Right lobe of liver (tissue), 6 donors: ENCODE results near the gene GNAQ. TPM values are rescaled to one million over a fixed set of nuclear protein-coding genes. Genes with fewer than 3 reads are reported as not detected.

Source experiments
- ATAC-seq, 4 donors: fragments of 200-7000 bp; cut with Tn5 transposase; one replicate each; pipeline ENCODE4 v1.9.1; 2020; ENCODE audit warnings: mild to moderate bottlenecking in 4 of 4, moderate library complexity in 4 of 4
- DNase-seq, 3 donors: peaks; one replicate each; pipeline ENCODE4 v3.0.0-alpha.2; 2020
- H3K27ac ChIP-seq, 3 donors: fragments of 200-600 bp; one replicate each; pipeline ENCODE4 v1.8.0; 2022
- H3K27me3 ChIP-seq, 2 donors: fragments of 200-600 bp; one replicate each; pipeline ENCODE4 v1.8.0; 2022
- H3K36me3 ChIP-seq, 4 donors: fragments of 200-600 bp; sonication (generic) in 1 of 4; one replicate each; pipeline versions ENCODE4 v1.5.1 to v1.8.0; 2017 to 2022; ENCODE audit warnings: control low read depth in 1 of 4
- H3K4me1 ChIP-seq, 4 donors: fragments of 200-600 bp; sonication (generic) in 1 of 4; one replicate each; pipeline versions ENCODE4 v1.5.1 to v1.8.0; 2017 to 2022; ENCODE audit warnings: control low read depth in 1 of 4
- H3K4me3 ChIP-seq, 3 donors: fragments of 200-600 bp; one replicate each; pipeline ENCODE4 v1.8.0; 2022
- H3K9me3 ChIP-seq, 4 donors: fragments of 200-600 bp; sonication (generic) in 1 of 4; one replicate each; pipeline versions ENCODE4 v1.5.1 to v1.8.0; 2017 to 2022; ENCODE audit warnings: control low read depth in 1 of 4
- POLR2A ChIP-seq: fragments of 450-650 bp; IDR thresholded peaks from one replicate; pipeline ENCODE4 v1.6.1; 2017; ENCODE audit warnings: antibody characterized with exemption, mild to moderate bottlenecking
- WGBS: methylation state at CpG from one replicate; pipeline ENCODE4 v1.1.6; 2018; ENCODE audit warnings: low coverage, low lambda C conversion rate; ENCODE audit not compliant: insufficient coverage; ENCODE audit errors: missing lambda C conversion rate; 5-methylcytosine and 5-hydroxymethylcytosine counted together
- intact Hi-C, 2 donors: fragments of 100-400 bp; cut with DNase I; formaldehyde crosslinking; loops; one replicate each; pipeline versions ENCODE4 v1.11.2 to v1.14.1; 2022
- total RNA-seq, 6 experiments: library from RNA; depleted of rRNA in 2 of 6; stranded (reverse); fragments of >200 nt in 2 of 6; fragmentation: NEBNext Ultra II Directional in 3 of 6; extraction: Animal tissue kit (Norgen Biotek cat#: 25700) in 3 of 6; gene quantifications; one replicate each; pipeline versions ENCODE4 v1.1.0 to v1.2.4, GENCODE V29; 2016 to 2023
- TF ChIP-seq, protein P1 (sequence below), 4 donors: fragments of 200-600 bp in 3 of 4; fragments of 450-650 bp in 1 of 4; IDR thresholded peaks; one replicate each; pipeline versions ENCODE4 v1.5.1 to v1.8.0; 2016 to 2022; ENCODE audit warnings: antibody characterized with exemption in 4 of 4, mild to moderate bottlenecking in 2 of 4
- donor health status: DM: no; HTN: yes; CAD: no.
- donor health status: DM: no; HTN: no; CAD: no.
- donor health status: DM: no; HTN: no; CAD: no.
- donor health status: DM: no; HTN: yes; CAD: no.
- donor health status: DM: no; HTN: yes; CAD: no.

The GNAQ gene
- total RNA-seq, 6 experiments from 2014 or later, result 15.8 to 28.7 (median 21.6) TPM

DNA sequence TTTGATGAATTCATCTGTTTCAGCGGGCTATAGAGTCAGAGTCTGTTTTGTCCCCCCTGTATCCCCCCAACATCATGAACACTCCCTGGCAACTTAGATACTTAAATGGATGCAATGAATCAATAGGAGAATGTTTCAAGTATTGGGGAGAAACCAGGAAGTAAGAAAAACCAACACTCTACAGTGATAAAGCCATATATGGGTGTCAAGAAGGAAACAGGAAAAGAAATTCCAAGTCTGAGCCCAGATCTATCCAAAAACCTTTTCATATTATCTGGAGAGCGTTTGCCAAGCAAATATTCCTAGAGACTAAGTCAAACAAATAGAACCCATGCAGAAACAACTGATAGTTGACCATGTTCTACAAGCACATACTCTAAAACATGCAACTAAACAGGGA is 2.3 kb upstream of the GNAQ start:
- WGBS, result 55% methylated on average over 2 of the region's 2 CpGs
- no peak overlapping the region for H3K4me3 ChIP-seq
- H3K9me3 ChIP-seq, result no peaks in the 10 kb centered on the region
- no peaks in the 10 kb centered on the region for H3K27me3 ChIP-seq
- no peak for ATAC-seq
- peaks cover 0 to 17% (median 6%) of the 10 kb centered on the region in 4 donors for H3K4me1 ChIP-seq
- no peak overlapping the region for H3K27ac ChIP-seq
- H3K36me3 ChIP-seq, result no peaks in the 10 kb centered on the region
- no peak for DNase-seq
- intact Hi-C loops, result loop anchor here in 1 of 2 donors (10.0 kb wide), 1 partner anchor 49 kb away; no protein-coding TSS in a partner anchor
- TF ChIP-seq, protein P1, sequence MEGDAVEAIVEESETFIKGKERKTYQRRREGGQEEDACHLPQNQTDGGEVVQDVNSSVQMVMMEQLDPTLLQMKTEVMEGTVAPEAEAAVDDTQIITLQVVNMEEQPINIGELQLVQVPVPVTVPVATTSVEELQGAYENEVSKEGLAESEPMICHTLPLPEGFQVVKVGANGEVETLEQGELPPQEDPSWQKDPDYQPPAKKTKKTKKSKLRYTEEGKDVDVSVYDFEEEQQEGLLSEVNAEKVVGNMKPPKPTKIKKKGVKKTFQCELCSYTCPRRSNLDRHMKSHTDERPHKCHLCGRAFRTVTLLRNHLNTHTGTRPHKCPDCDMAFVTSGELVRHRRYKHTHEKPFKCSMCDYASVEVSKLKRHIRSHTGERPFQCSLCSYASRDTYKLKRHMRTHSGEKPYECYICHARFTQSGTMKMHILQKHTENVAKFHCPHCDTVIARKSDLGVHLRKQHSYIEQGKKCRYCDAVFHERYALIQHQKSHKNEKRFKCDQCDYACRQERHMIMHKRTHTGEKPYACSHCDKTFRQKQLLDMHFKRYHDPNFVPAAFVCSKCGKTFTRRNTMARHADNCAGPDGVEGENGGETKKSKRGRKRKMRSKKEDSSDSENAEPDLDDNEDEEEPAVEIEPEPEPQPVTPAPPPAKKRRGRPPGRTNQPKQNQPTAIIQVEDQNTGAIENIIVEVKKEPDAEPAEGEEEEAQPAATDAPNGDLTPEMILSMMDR (IDR thresholded peaks at IDR 0.05), result no peak
- TF ChIP-seq POLR2A, result no peak

GRCh38 chr9:78032730-78033457 is 1.3 kb upstream of the GNAQ start:
- no peaks in the 10 kb centered on the region for H3K9me3 ChIP-seq
- no peaks in the 10 kb centered on the region for H3K27me3 ChIP-seq
- H3K36me3 ChIP-seq, result no peaks in the 10 kb centered on the region
- no peak for TF ChIP-seq POLR2A
- TF ChIP-seq, protein P1 (IDR thresholded peaks at IDR 0.05), result no peak
- DNase-seq (no peak), ATAC-seq (no peak)
- intact Hi-C loops, result loop anchor here in 1 of 2 donors (10.0 kb wide), 1 partner anchor 48 kb away; no protein-coding TSS in a partner anchor
- WGBS, result 32% methylated on average over 14 of the region's 14 CpGs
- peaks cover 0 to 20% (median 9%) of the 10 kb centered on the region in 4 donors for H3K4me1 ChIP-seq
- H3K27ac ChIP-seq, result peak overlapping the region; percentile 85 to 98 (median 85)
- H3K4me3 ChIP-seq, result peak overlapping the region; percentile 46 to 72 (median 64)

DNA sequence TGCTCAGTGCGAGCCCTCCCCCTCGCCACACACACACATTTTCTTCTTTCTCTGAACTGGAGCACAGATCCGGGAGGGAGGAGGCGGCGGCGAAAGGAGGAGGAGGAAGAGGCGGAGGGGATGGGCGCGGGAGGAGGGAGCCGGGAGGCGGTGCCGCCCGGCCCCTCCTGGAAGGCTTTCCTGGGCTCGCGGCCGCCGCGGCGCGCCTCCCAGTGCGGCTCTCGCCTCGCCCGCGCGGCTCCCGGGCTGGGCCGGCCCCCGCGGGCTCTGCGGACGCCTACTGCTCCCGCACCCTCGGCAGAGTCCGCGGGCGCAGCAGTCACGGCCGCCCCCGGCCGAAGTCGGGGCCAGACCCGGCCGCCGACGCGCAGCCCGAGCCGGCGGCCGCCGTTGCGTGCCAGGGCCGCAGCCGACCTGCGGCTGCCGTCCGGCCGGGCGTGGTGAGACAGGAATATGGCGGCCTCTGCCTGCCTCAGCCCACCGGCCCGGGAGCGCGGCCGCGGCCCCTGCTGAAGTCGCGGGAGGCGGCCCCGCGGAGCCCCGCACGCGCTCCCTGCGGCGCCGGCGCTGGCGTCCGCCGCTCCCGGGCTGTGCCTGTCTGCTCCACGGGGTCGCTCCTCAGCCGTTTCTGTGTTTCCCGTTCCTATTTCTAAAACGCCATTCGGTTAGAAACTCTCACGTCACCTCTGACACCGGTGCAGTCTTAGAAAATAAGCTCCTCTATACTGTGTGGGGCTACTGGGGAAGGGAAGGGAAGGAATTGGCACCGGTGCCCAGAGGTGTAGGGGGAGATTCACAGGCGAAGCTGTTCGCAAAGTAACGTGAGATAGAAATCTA is 500 bp upstream of the GNAQ start:
- peak; percentile 97 for TF ChIP-seq POLR2A
- TF ChIP-seq, protein P1 (IDR thresholded peaks at IDR 0.05), result peak in 1 of 4 donors; percentile 4
- Histone ChIP-seq H3K9me3 (no peaks in the 10 kb centered on the region), H3K27ac (peak overlapping the region; percentile 85 to 98 (median 85)), H3K27me3 (no peaks in the 10 kb centered on the region), H3K4me1 (peaks cover 0 to 25% (median 9%) of the 10 kb centered on the region in 4 donors), H3K36me3 (no peaks in the 10 kb centered on the region), H3K4me3 (peak overlapping the region; percentile 46 to 72 (median 64))
- under 1% methylated on average over 27 of the region's 95 CpGs for WGBS
- intact Hi-C loops, result loop anchor here in 1 of 2 donors (10.0 kb wide), 1 partner anchor 47 kb away; no protein-coding TSS in a partner anchor
- peak; percentile 87 to 95 (median 92) for ATAC-seq
- DNase-seq, result peak; percentile 96 to 97 (median 96)

DNA sequence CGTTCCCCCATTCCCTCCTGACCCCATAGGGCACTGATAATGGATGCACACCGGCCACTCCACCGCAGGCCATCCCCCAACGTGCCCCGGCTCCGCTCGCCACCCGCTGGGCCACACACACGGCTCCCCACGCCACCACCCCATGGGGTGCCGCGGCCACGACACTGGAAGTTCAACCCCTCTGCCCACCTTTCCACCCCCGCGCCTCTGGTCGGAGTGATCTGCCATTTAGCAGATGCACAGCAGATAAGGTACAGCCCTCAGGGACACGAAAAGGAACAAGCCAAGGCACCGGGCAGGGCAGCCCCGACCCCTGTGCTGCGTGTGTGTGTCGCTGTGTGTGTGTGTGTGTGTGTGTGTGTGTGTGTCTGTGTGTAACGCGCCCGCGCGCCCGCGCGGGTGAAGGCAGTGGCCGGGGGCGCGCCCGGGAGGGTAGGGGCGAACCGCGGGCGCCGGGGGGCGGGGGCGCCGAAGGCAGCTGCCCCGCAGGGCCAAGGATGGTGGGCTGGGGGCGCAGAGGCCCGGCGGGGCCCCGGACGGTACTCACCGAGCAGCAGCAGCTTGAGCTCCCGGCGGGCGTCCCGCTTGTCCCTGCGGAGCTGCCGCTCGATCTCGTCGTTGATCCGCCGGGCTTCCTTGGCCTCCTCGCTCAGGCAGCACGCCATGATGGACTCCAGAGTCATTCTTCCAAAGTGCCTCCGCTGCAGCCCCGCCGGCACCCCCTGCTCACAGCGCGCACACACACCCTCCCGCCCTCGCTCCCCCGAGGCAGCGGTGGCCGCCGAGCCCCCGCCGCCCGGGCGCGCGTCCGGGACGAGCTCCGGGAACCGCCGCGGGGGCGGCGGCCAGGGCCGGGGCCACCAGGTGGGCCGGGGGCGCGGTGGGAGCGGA is 813 bp downstream of the GNAQ start:
- TF ChIP-seq, protein P1 (IDR thresholded peaks at IDR 0.05), result no peak
- no peak for TF ChIP-seq POLR2A
- H3K27ac ChIP-seq, result peak overlapping the region; percentile 82 to 98 (median 85)
- ATAC-seq (peak; percentile 35 to 50 (median 41)), DNase-seq (peak; percentile 69 to 77 (median 74))
- peak overlapping the region; percentile 63 to 72 (median 64) for H3K4me3 ChIP-seq
- H3K36me3 ChIP-seq, result no peaks in the 10 kb centered on the region
- H3K9me3 ChIP-seq, result no peaks in the 10 kb centered on the region
- no peaks in the 10 kb centered on the region for H3K27me3 ChIP-seq
- 0% methylated on average over 16 of the region's 91 CpGs for WGBS
- intact Hi-C loops, result loop anchor here in 1 of 2 donors (10.0 kb wide), 1 partner anchor 46 kb away; no protein-coding TSS in a partner anchor
- peaks cover 0 to 37% (median 15%) of the 10 kb centered on the region in 4 donors for H3K4me1 ChIP-seq
